H1 (cell line): ENCODE data around the gene AOPEP. TPM values are rescaled to one million over a fixed set of nuclear protein-coding genes. Genes with fewer than 3 reads are reported as not detected.

Source experiments
- CTCF ChIA-PET: fragments of 300-600 bp; sonication (Branson Sonifier 250); formaldehyde crosslinking; loops from one replicate; lab custom pipeline; 2021; ENCODE audit not compliant: partially characterized antibody; lab: Charles Lee
- POLR2A ChIA-PET: fragments of 300-600 bp; sonication (Branson Sonifier 250); formaldehyde crosslinking; loops from one replicate; lab custom pipeline; 2021; ENCODE audit warnings: inconsistent platforms; ENCODE audit not compliant: partially characterized antibody; lab: Charles Lee
- DNase-seq, 2 experiments: peaks; one replicate each; pipeline versions ENCODE4 v3.0.0 to v3.0.0-alpha.2; 2010 to 2022; ENCODE audit warnings: low spot score in 2 of 2, low read depth in 1 of 2, mixed read lengths in 1 of 2
- FAIRE-seq: peaks from 2 replicates; lab custom pipeline; 2011; peaks lifted over from hg19 to GRCh38; lab: Jason Lieb, UNC
- H2AFZ ChIP-seq: 2 replicates; pipeline ENCODE4 v1.8.1; 2012; ENCODE audit warnings: low read length, inconsistent platforms
- H2AK5ac ChIP-seq: 2 replicates; pipeline ENCODE4 v1.6.1; 2013; ENCODE audit warnings: low read depth, low read length
- H2BK120ac ChIP-seq: replicated peaks from 2 replicates; pipeline ENCODE3; 2013; ENCODE audit warnings: low read depth, low read length, inconsistent platforms
- H2BK12ac ChIP-seq: 2 replicates; pipeline ENCODE4 v1.6.1; 2013; ENCODE audit warnings: low read depth, low read length
- H2BK15ac ChIP-seq: 2 replicates; pipeline ENCODE4 v1.6.1; 2013; ENCODE audit warnings: low read length
- H2BK20ac ChIP-seq: 2 replicates; pipeline ENCODE4 v1.6.1; 2013; ENCODE audit warnings: low read length
- H2BK5ac ChIP-seq: 2 replicates; pipeline ENCODE4 v1.6.1; 2013; ENCODE audit warnings: low read depth, low read length
- H3K14ac ChIP-seq: 2 replicates; pipeline ENCODE4 v1.6.1; 2013; ENCODE audit warnings: inconsistent platforms; ENCODE audit not compliant: insufficient read length
- H3K18ac ChIP-seq: 2 replicates; pipeline ENCODE4 v1.6.1; 2013; ENCODE audit warnings: low read length; ENCODE audit errors: extremely low read depth
- H3K23ac ChIP-seq: 2 replicates; pipeline ENCODE4 v1.6.1; 2013; ENCODE audit warnings: inconsistent platforms; ENCODE audit not compliant: insufficient read length
- H3K23me2 ChIP-seq: 2 replicates; pipeline ENCODE4 v1.6.1; 2013; ENCODE audit warnings: low read depth, low read length
- H3K27ac ChIP-seq: 2 replicates; pipeline ENCODE4 v1.6.1; 2011; ENCODE audit warnings: low read depth, low read length, inconsistent platforms
- H3K27me3 ChIP-seq, 4 experiments: replicated peaks in 1 of 4; 1 replicate in 1 of 4; 2 replicates in 3 of 4; pipeline versions ENCODE4 v1.6.1 to v1.8.1; 2011 to 2013; ENCODE audit warnings: low read length in 3 of 4, mild to moderate bottlenecking in 3 of 4, inconsistent platforms in 2 of 4, mixed read lengths in 2 of 4, moderate library complexity in 1 of 4; ENCODE audit not compliant: control insufficient read depth in 3 of 4, insufficient read depth in 3 of 4; ENCODE audit errors: extremely low read depth in 1 of 4
- H3K36me3 ChIP-seq, 4 experiments: 2 replicates each; pipeline versions ENCODE4 v1.6.1 to v1.8.1; 2011 to 2013; ENCODE audit warnings: mild to moderate bottlenecking in 4 of 4, low read length in 3 of 4, moderate library complexity in 2 of 4, control low read depth in 1 of 4, inconsistent platforms in 1 of 4; ENCODE audit not compliant: insufficient read depth in 4 of 4, control insufficient read depth in 2 of 4
- H3K4ac ChIP-seq: replicated peaks from 2 replicates; pipeline ENCODE3; 2013; ENCODE audit warnings: low read length, low read depth, mixed read lengths, inconsistent platforms; ENCODE audit not compliant: insufficient read length
- H3K4me1 ChIP-seq, 4 experiments: replicated peaks in 1 of 4; 1 replicate in 1 of 4; 2 replicates in 3 of 4; pipeline versions ENCODE4 v1.6.1 to v1.8.1; 2011 to 2013; ENCODE audit warnings: low read length in 3 of 4, inconsistent platforms in 2 of 4, mixed read lengths in 1 of 4; ENCODE audit not compliant: insufficient read depth in 4 of 4, control insufficient read depth in 3 of 4
- H3K4me2 ChIP-seq, 2 experiments: 2 replicates each; pipeline versions ENCODE4 v1.6.1 to v1.8.1; 2011 to 2013; ENCODE audit warnings: low read depth in 2 of 2, low read length in 2 of 2, control low read depth in 1 of 2, inconsistent platforms in 1 of 2, mild to moderate bottlenecking in 1 of 2; ENCODE audit not compliant: insufficient read depth in 1 of 2
- H3K4me3 ChIP-seq, 4 experiments: fragments of 200-600, 300-600 bp in 1 of 4; sonication (generic), shearing (Covaris generic), sonication (Bioruptor Twin) in 1 of 4; 2 replicates each; pipeline versions ENCODE4 v1.5.1 to v1.8.1; 2011 to 2016; ENCODE audit warnings: low read length in 4 of 4, low read depth in 3 of 4, control low read depth in 2 of 4, inconsistent platforms in 2 of 4, mild to moderate bottlenecking in 2 of 4, mixed read lengths in 1 of 4, moderate library complexity in 1 of 4; ENCODE audit not compliant: insufficient read depth in 2 of 4; ENCODE audit errors: extremely low read depth in 1 of 4
- H3K56ac ChIP-seq: replicated peaks from 2 replicates; pipeline ENCODE3; 2013; ENCODE audit warnings: low read depth, mild to moderate bottlenecking, mixed read lengths, low read length, inconsistent platforms; ENCODE audit not compliant: insufficient read length
- H3K79me1 ChIP-seq: 2 replicates; pipeline ENCODE4 v1.6.1; 2013; ENCODE audit warnings: low read depth, low read length, control low read depth
- H3K79me2 ChIP-seq, 2 experiments: 2 replicates each; pipeline versions ENCODE4 v1.6.1 to v1.8.1; 2012 to 2013; ENCODE audit warnings: low read length in 2 of 2, mild to moderate bottlenecking in 2 of 2, inconsistent platforms in 1 of 2; ENCODE audit not compliant: insufficient read depth in 2 of 2, control insufficient read depth in 1 of 2
- H3K9ac ChIP-seq, 4 experiments: replicated peaks in 1 of 4; 1 replicate in 1 of 4; 2 replicates in 3 of 4; pipeline versions ENCODE4 v1.6.1 to v1.8.1; 2011 to 2013; ENCODE audit warnings: low read depth in 3 of 4, low read length in 3 of 4, control low read depth in 2 of 4, mild to moderate bottlenecking in 2 of 4, moderate library complexity in 2 of 4, inconsistent platforms in 1 of 4; ENCODE audit errors: extremely low read depth in 1 of 4
- H3K9me3 ChIP-seq, 2 experiments: 2 replicates each; pipeline versions ENCODE4 v1.6.1 to v1.8.1; 2012 to 2013; ENCODE audit warnings: mild to moderate bottlenecking in 2 of 2, moderate library complexity in 2 of 2, control low read depth in 1 of 2, inconsistent platforms in 1 of 2, low read depth in 1 of 2, low read length in 1 of 2, mixed read lengths in 1 of 2; ENCODE audit not compliant: insufficient read depth in 2 of 2
- H4K20me1 ChIP-seq, 2 experiments: replicated peaks in 1 of 2; 2 replicates each; pipeline versions ENCODE3 to v1.8.1; 2011 to 2013; ENCODE audit warnings: inconsistent platforms in 2 of 2, low read length in 2 of 2, mild to moderate bottlenecking in 1 of 2; ENCODE audit not compliant: insufficient read depth in 2 of 2, control insufficient read depth in 1 of 2
- H4K5ac ChIP-seq: 2 replicates; pipeline ENCODE4 v1.6.1; 2013; ENCODE audit warnings: low read length, low read depth, mixed read lengths, inconsistent platforms; ENCODE audit not compliant: insufficient read length
- H4K8ac ChIP-seq: 2 replicates; pipeline ENCODE4 v1.8.0; 2013; ENCODE audit warnings: mild to moderate bottlenecking, moderate library complexity, low read length, inconsistent platforms; ENCODE audit not compliant: insufficient read depth; ENCODE audit errors: extremely low read depth
- H4K91ac ChIP-seq: replicated peaks from 2 replicates; pipeline ENCODE3; 2013; ENCODE audit warnings: low read length, mixed read lengths, inconsistent platforms; ENCODE audit not compliant: insufficient read length
- KDM1A ChIP-seq: fragments of 200-600, 300-600 bp; sonication (generic); IDR thresholded peaks from 2 replicates; pipeline ENCODE4 v1.7.1; 2016; ENCODE audit warnings: mild to moderate bottlenecking, low read length, borderline replicate concordance
- SIN3A ChIP-seq, 2 experiments: IDR thresholded peaks in 1 of 2; conservative IDR thresholded peaks in 1 of 2; 2 replicates each; pipeline ENCODE4 v1.6.1; 2011 to 2012; ENCODE audit warnings: low read length in 2 of 2, improper control_type of control experiment in 1 of 2, low read depth in 1 of 2, mild to moderate bottlenecking in 1 of 2
- TAF7 ChIP-seq: optimal IDR thresholded peaks from 2 replicates; pipeline ENCODE3; 2011; ENCODE audit warnings: low read depth, mild to moderate bottlenecking, inconsistent platforms, low read length, moderate library complexity, borderline replicate concordance
- WGBS, 2 experiments: shearing (Covaris generic) in 1 of 2; methylation state at CpG; one replicate each; pipeline versions ENCODE4 v1.1.6 to v1.1.7; 2013 to 2015; ENCODE audit warnings: low lambda C conversion rate in 2 of 2, mixed read lengths in 2 of 2, inconsistent platforms in 1 of 2, low coverage in 1 of 2, missing lambda C conversion rate in 1 of 2; ENCODE audit not compliant: insufficient replicate concordance in 2 of 2, insufficient coverage in 1 of 2, insufficient read length in 1 of 2; ENCODE audit errors: extremely low coverage in 1 of 2, missing lambda C conversion rate in 1 of 2; 5-methylcytosine and 5-hydroxymethylcytosine counted together
- microRNA counts: library from miRNA; unstranded; fragments of <30 nt; microRNA quantifications from one replicate; lab custom pipeline; 2015
- microRNA-seq, 2 experiments: library from miRNA; unstranded; fragments of <30 nt; microRNA quantifications; one replicate each; pipeline versions ENCODE4 to v1.2.0, GENCODE V29; 2016 to 2020; ENCODE audit warnings: borderline microRNAs expressed in 2 of 2, borderline number of aligned reads in 2 of 2, borderline replicate concordance in 1 of 2
- polyA plus RNA-seq, 7 experiments: library from polyadenylated mRNA; depleted of rRNA in 3 of 7; stranded (reverse) in 5 of 7; unstranded in 2 of 7; fragments of >200 nt in 5 of 7; fragments of 200-250 nt in 2 of 7; gene quantifications; 1 replicate in 5 of 7; 2 replicates in 1 of 7; 4 replicates in 1 of 7; pipeline versions ENCODE4 v1.2.1 to v1.2.3, GENCODE V29; 2011 to 2013; ENCODE audit warnings: missing spikeins in 2 of 7, mixed read lengths in 2 of 7
- small RNA-seq: library from polyadenylated mRNA; stranded (forward); fragments of <200 nt; extraction: miRNeasy Mini kit (QIAGEN cat#:217004); gene quantifications from one replicate; pipeline ENCODE3, GENCODE V24; 2013; ENCODE audit not compliant: insufficient read depth
- total RNA-seq: library from RNA; stranded (reverse); fragmentation: NEBNext Ultra II Directional; extraction: Animal tissue kit (Norgen Biotek cat#: 25700); gene quantifications from 2 replicates; pipeline ENCODE4 v1.2.1, GENCODE V29; 2021

The AOPEP gene
- total and polyA plus RNA-seq, 2 of the 8 experiments (the other 6 are each of a cell fraction or from before 2014, with no cell fraction given) = 6.1 to 14.3 TPM

DNA sequence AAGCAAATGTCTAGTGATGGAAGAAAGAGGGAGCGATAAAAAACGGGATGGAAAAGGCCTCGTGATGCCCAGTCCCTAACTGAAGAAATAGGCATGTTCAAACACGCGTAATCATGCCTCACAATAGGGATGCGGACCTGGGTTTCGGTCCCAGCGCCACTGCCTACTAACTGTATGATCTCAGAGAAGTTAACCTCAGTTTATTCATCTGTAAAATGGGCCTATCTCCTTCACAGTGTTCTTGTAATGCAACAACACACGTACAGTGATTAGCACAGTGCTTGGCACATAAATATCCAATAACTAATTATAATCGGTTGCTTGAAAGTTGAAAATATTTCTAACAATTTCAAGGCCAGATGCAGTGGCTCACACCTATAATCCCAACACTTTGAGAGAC, 409.3 kb downstream of the AOPEP start:
- no peak overlapping the region for H4K8ac ChIP-seq
- H3K4me3 ChIP-seq = no peak overlapping the region
- no peak overlapping the region for H2BK15ac ChIP-seq
- H3K9me3 ChIP-seq = no peaks in the 10 kb centered on the region
- H3K4me1 ChIP-seq = peaks cover 0 to 12% (median 5%) of the 10 kb centered on the region in 4 experiments; a peak in 6 of 7 replicates
- no peak overlapping the region for H3K56ac ChIP-seq
- no peak overlapping the region for H4K91ac ChIP-seq
- no peaks in the 10 kb centered on the region for H3K23me2 ChIP-seq
- H3K27me3 ChIP-seq = no peaks in the 10 kb centered on the region
- TF ChIP-seq SIN3A (conservative IDR thresholded peaks at IDR 0.05 in 1 of 2, IDR thresholded peaks at IDR 0.05 in 1 of 2; ENCODE audit: low read depth in 1 of 2, low read length in 2 of 2) = no peak
- TF ChIP-seq TAF7 = no peak
- TF ChIP-seq KDM1A = 0 out of 2 replicates have a peak, but pooled peaks have one; percentile 19
- no peak overlapping the region for H3K14ac ChIP-seq
- 93% methylated on average over 10 of the region's 10 CpGs; no CpG with 5 or more reads in 1 of the 2 experiments for WGBS, 2 experiments
- no peak overlapping the region for H3K9ac ChIP-seq
- no peak overlapping the region for H2BK120ac ChIP-seq
- ChIA-PET CTCF (interaction anchor here (1.0 to 1.9 kb wide), 2 partner anchors 32 to 45 kb away, joined by 4 to 9 read pairs; no protein-coding TSS in a partner anchor), POLR2A (no interaction called here)
- no peaks in the 10 kb centered on the region for H3K36me3 ChIP-seq
- no peak overlapping the region for H3K4me2 ChIP-seq
- FAIRE-seq (no peak), DNase-seq (no peak)
- no peak overlapping the region for H2BK5ac ChIP-seq
- no peak overlapping the region for H2BK20ac ChIP-seq
- no peak overlapping the region for H3K4ac ChIP-seq
- no peak overlapping the region for H3K18ac ChIP-seq
- H4K20me1 ChIP-seq = no peaks in the 10 kb centered on the region
- no peak overlapping the region for H2AFZ ChIP-seq
- H2AK5ac ChIP-seq = no peak overlapping the region
- no peaks in the 10 kb centered on the region for H3K79me1 ChIP-seq
- no peaks in the 10 kb centered on the region for H3K79me2 ChIP-seq
- no peak overlapping the region for H2BK12ac ChIP-seq
- no peak overlapping the region for H3K23ac ChIP-seq
- no peak overlapping the region for H3K27ac ChIP-seq
- no peak overlapping the region for H4K5ac ChIP-seq

MicroRNAs encoded within 50 kb of the gene (microRNA counts, 767-probe panel; counts per million panel counts)
- microRNA hsa-miR-2278 (lab: Ali Mortazavi, UCI) (879 counts per million, percentile 95 among the panel's probes with 10 or more counts), microRNA hsa-miR-23b-3p (lab: Ali Mortazavi, UCI) (879 counts per million, percentile 95 among the panel's probes with 10 or more counts), microRNA hsa-miR-27b-3p (lab: Ali Mortazavi, UCI) (879 counts per million, percentile 95 among the panel's probes with 10 or more counts)

Small RNAs within 50 kb of the gene (microRNA-seq; reads per million reads assigned to microRNA genes)
- gene MIR2278 = 1.4 reads per million in 2 experiments
- 340 to 619 reads per million in 2 experiments for gene MIR23B
- gene MIR24-1 = 0 reads per million in 2 experiments
- gene MIR27B = 65.1 to 69.0 reads per million in 2 experiments
- 0 reads per million in 2 experiments for gene MIR3074
- 0 reads per million in 2 experiments for gene MIR6081

Small RNAs within 50 kb of the gene (small RNA-seq; reads per million reads assigned to genes)
- gene MIR2278 (3.4 reads per million, percentile 45 among the genes with 10 or more reads in this experiment), gene MIR23B (238 reads per million, percentile 98 among the genes with 10 or more reads in this experiment), gene MIR27B (9,990 reads per million, percentile 100 among the genes with 10 or more reads in this experiment), gene MIR3074 (not detected), gene MIR6081 (not detected)

Other genes starting within 250 kb of the AOPEP start
- gene PCAT7, start 171.6 kb upstream of the AOPEP start, total RNA-seq = 2.3 and 3.2 TPM in 2 replicates
- gene PCAT7, start 171.6 kb upstream of the AOPEP start, polyA plus RNA-seq (2011; rRNA removed) = 3.8 and 4.1 TPM in 2 replicates
- gene FBP2, start 132.9 kb upstream of the AOPEP start, total RNA-seq = not detected in 2 replicates
- not detected in 2 replicates for gene FBP2, start 132.9 kb upstream of the AOPEP start, polyA plus RNA-seq (2011; rRNA removed)
- gene FBP1, start 87.2 kb upstream of the AOPEP start, total RNA-seq = 1.0 and 2.2 TPM in 2 replicates
- 2.6 and 4.1 TPM in 2 replicates for gene FBP1, start 87.2 kb upstream of the AOPEP start, polyA plus RNA-seq (2011; rRNA removed)